ENCODE data around the gene TMEM130. TPM values are rescaled to one million over a fixed set of nuclear protein-coding genes. Genes with fewer than 3 reads are reported as not detected.
A peak's percentile ranks its signal among the peaks of the same experiment; 100 is the strongest.

The TMEM130 gene
- total and polyA plus RNA-seq, 9 of the 15 experiments (the other 6 are each of a cell fraction or from before 2014, with no cell fraction given), result 0.07 TPM; not detected in 8

DNA sequence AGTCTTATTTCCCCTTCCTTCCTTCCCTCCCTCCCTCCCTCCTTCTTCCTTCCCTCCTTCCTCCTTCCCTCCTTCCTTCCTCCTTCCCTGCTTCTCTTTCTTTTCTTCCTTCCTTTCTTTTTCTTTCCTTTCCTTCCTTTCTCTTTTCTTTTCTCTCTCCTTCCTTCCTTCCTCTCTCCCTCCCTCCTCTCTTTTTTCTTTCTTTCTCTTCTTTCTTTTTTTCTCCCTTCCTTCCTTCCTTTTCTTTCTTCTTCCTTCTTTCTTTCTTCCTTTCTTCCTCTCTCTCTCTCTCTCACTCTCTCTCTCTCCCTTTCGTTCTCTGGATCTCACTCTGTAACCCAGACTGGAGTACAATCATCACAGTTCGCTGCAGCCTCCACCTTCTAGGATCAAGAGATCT is 6.2 kb downstream of the TMEM130 start (continued):
- TF ChIP-seq, protein P1, sequence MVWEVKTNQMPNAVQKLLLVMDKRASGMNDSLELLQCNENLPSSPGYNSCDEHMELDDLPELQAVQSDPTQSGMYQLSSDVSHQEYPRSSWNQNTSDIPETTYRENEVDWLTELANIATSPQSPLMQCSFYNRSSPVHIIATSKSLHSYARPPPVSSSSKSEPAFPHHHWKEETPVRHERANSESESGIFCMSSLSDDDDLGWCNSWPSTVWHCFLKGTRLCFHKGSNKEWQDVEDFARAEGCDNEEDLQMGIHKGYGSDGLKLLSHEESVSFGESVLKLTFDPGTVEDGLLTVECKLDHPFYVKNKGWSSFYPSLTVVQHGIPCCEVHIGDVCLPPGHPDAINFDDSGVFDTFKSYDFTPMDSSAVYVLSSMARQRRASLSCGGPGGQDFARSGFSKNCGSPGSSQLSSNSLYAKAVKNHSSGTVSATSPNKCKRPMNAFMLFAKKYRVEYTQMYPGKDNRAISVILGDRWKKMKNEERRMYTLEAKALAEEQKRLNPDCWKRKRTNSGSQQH (CRISPR knock-in tag; IDR thresholded peaks at IDR 0.05), result peak; percentile 64; the same call in 1 of the 2 replicates

DNA sequence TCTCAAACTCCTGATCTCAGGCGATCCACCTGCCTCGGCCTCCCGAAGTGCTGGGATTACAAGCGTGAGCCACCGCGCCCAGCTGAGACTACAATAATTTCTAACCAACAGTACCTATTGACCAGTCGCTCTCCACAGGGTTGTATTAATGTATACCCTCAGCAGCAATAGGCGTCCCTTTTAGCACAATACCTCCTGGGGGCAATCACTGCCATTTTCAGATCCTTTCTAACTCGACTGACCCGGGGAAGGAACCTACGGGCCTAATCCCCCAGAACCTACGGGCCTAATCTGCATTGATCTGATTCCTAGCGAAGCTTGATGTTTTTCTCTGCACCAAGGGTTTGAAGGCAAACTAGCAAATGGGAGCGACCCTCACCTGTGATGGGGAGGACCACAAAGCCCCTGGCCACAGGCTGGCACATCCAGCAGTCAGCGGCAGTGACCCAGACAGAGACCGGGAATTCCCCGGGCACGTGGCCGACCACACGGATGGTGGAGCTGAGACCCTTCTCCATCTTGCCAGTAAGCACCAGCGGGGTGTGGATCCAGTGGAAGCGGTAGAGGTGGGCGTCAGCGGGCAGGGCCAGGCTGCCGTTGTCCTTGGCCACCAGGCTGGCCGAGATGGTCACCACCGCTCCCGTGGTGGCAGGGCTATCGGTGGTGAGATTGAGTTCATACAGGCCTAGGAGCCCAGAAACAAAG is 6.9 kb downstream of the TMEM130 start:
- Histone ChIP-seq H4K20me1 (replicated peaks; ENCODE audit: control insufficient read depth, insufficient read depth, low read length) (no peaks in the 10 kb centered on the region), H3K9me1 (ENCODE audit: control insufficient read depth, insufficient read depth, low read length) (no peaks in the 10 kb centered on the region), H2AFZ (ENCODE audit: low read depth, low read length) (no peak overlapping the region), H3K27me3 (ENCODE audit: control insufficient read depth in 2 of 2, insufficient read depth in 2 of 2, low read length in 2 of 2) (peaks cover 30 to 64% of the 10 kb centered on the region in 2 experiments; a peak in 4 of 5 replicates), H3K4me1 (replicated peaks in 1 of 2; ENCODE audit: control insufficient read depth in 2 of 2, insufficient read depth in 2 of 2, low read length in 2 of 2) (no peaks in the 10 kb centered on the region), H3K4me2 (ENCODE audit: insufficient read depth, low read length) (no peak overlapping the region), H3K36me3 (ENCODE audit: control insufficient read depth, insufficient read depth, low read length) (no peaks in the 10 kb centered on the region), H3K9ac (ENCODE audit: insufficient read depth in 1 of 2, low read depth in 2 of 2, low read length in 2 of 2) (no peak overlapping the region), H3K27ac (ENCODE audit: extremely low read depth, low read depth, low read length) (no peak overlapping the region), H3K9me3 (replicated peaks; ENCODE audit: control insufficient read depth, insufficient read depth, low read depth, low read length) (no peaks in the 10 kb centered on the region), H3K4me3 (no peak overlapping the region), H3K79me2 (ENCODE audit: control insufficient read depth, insufficient read depth, low read length) (no peaks in the 10 kb centered on the region)
- CTCF ChIA-PET (ENCODE audit: low intra/inter-chr PET ratio), result no interaction called here
- WGBS (ENCODE audit: insufficient coverage, low coverage, missing lambda C conversion rate), result 18% methylated on average over 27 of the region's 29 CpGs
- no TSS peak for BruUV-seq (replicated peaks)
- no peak for ATAC-seq
- in situ Hi-C loops (cut with MboI) (no loop called here), intact Hi-C loops (cut with micrococcal nuclease) (no loop called here)
- DNase-seq (ENCODE audit: extremely low read depth in 1 of 4, low spot score in 3 of 4), result no peak
- no peak for FAIRE-seq
- POLR2A ChIA-PET, result no interaction called here
- TF ChIP-seq, protein P2, sequence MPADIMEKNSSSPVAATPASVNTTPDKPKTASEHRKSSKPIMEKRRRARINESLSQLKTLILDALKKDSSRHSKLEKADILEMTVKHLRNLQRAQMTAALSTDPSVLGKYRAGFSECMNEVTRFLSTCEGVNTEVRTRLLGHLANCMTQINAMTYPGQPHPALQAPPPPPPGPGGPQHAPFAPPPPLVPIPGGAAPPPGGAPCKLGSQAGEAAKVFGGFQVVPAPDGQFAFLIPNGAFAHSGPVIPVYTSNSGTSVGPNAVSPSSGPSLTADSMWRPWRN (IDR thresholded peaks at IDR 0.05; ENCODE audit: low read depth), result no peak
- TF ChIP-seq SRSF1 (IDR thresholded peaks at IDR 0.05; ENCODE audit: low read depth, low read length) (no peak), MCM2 (IDR thresholded peaks at IDR 0.05; ENCODE audit: low read depth) (no peak), SAFB2 (IDR thresholded peaks at IDR 0.05; ENCODE audit: borderline replicate concordance, low read depth, low read length, severe bottlenecking) (no peak), KDM4B (IDR thresholded peaks at IDR 0.05; ENCODE audit: borderline replicate concordance in 2 of 2, low read depth in 1 of 2) (no peak), NR4A1 (CRISPR knock-in tag; IDR thresholded peaks at IDR 0.05) (no peak), NR4A1 (tag; IDR thresholded peaks at IDR 0.05) (no peak), TARDBP (IDR thresholded peaks at IDR 0.05) (no peak), EWSR1 (IDR thresholded peaks at IDR 0.05; ENCODE audit: borderline replicate concordance, low read depth, partially characterized antibody) (no peak), WHSC1 (IDR thresholded peaks at IDR 0.05; ENCODE audit: low read length) (no peak), ZNF274 (IDR thresholded peaks at IDR 0.05; ENCODE audit: borderline replicate concordance, low read depth, low read length) (no peak)
- TF ChIP-seq, protein P3, sequence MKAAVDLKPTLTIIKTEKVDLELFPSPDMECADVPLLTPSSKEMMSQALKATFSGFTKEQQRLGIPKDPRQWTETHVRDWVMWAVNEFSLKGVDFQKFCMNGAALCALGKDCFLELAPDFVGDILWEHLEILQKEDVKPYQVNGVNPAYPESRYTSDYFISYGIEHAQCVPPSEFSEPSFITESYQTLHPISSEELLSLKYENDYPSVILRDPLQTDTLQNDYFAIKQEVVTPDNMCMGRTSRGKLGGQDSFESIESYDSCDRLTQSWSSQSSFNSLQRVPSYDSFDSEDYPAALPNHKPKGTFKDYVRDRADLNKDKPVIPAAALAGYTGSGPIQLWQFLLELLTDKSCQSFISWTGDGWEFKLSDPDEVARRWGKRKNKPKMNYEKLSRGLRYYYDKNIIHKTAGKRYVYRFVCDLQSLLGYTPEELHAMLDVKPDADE (conservative IDR thresholded peaks at IDR 0.05; ENCODE audit: control insufficient read depth, low read depth, low read length), result no peak
- TF ChIP-seq, protein P4, sequence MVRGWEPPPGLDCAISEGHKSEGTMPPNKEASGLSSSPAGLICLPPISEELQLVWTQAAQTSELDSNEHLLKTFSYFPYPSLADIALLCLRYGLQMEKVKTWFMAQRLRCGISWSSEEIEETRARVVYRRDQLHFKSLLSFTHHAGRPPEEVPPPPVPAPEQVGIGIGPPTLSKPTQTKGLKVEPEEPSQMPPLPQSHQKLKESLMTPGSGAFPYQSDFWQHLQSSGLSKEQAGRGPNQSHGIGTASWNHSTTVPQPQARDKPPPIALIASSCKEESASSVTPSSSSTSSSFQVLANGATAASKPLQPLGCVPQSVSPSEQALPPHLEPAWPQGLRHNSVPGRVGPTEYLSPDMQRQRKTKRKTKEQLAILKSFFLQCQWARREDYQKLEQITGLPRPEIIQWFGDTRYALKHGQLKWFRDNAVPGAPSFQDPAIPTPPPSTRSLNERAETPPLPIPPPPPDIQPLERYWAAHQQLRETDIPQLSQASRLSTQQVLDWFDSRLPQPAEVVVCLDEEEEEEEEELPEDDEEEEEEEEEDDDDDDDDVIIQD (CRISPR knock-in tag; IDR thresholded peaks at IDR 0.05), result no peak
- TF ChIP-seq, protein P5, sequence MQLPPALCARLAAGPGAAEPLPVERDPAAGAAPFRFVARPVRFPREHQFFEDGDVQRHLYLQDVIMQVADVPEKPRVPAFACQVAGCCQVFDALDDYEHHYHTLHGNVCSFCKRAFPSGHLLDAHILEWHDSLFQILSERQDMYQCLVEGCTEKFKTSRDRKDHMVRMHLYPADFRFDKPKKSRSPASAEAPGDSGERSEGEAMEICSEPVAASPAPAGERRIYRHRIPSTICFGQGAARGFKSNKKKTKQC (CRISPR knock-in tag; IDR thresholded peaks at IDR 0.05), result no peak

Measured in K562 (cell line).